Liver (tissue), 9 donors: ENCODE measurements around the gene EML1. TPM values are rescaled to one million over a fixed set of nuclear protein-coding genes. Genes with fewer than 3 reads are reported as not detected.

Experiments
- DNase-seq: peaks from one replicate; pipeline ENCODE4 v3.0.0-alpha.2; 2017; ENCODE audit warnings: low spot score
- H3K27ac ChIP-seq, 2 donors: one replicate each; pipeline ENCODE4 v1.7.0; 2013; ENCODE audit warnings: inconsistent platforms in 2 of 2, low read length in 2 of 2, control low read depth in 1 of 2, low read depth in 1 of 2, mild to moderate bottlenecking in 1 of 2
- H3K27me3 ChIP-seq, 4 donors: one replicate each; pipeline versions ENCODE4 v1.6.1 to v1.7.0; 2013; ENCODE audit warnings: low read length in 3 of 4, inconsistent platforms in 1 of 4, mild to moderate bottlenecking in 1 of 4, moderate library complexity in 1 of 4; ENCODE audit not compliant: control insufficient read depth in 4 of 4, insufficient read depth in 4 of 4
- H3K36me3 ChIP-seq, 4 donors: one replicate each; pipeline versions ENCODE4 v1.6.1 to v1.7.0; 2013; ENCODE audit warnings: low read length in 3 of 4, mild to moderate bottlenecking in 3 of 4, low read depth in 1 of 4, moderate library complexity in 1 of 4; ENCODE audit not compliant: control insufficient read depth in 4 of 4, insufficient read depth in 3 of 4
- H3K4me1 ChIP-seq, 4 donors: one replicate each; pipeline versions ENCODE4 v1.6.1 to v1.7.0; 2013; ENCODE audit warnings: low read length in 3 of 4, mild to moderate bottlenecking in 3 of 4, moderate library complexity in 1 of 4; ENCODE audit not compliant: control insufficient read depth in 4 of 4, insufficient read depth in 4 of 4
- H3K4me3 ChIP-seq, 3 donors: one replicate each; pipeline versions ENCODE4 v1.6.1 to v1.7.0; 2013; ENCODE audit warnings: low read length in 3 of 3, control low read depth in 1 of 3, low read depth in 1 of 3, mild to moderate bottlenecking in 1 of 3
- H3K9ac ChIP-seq, 2 donors: one replicate each; pipeline ENCODE4 v1.7.0; 2013; ENCODE audit warnings: low read length in 2 of 2, mild to moderate bottlenecking in 2 of 2, moderate library complexity in 2 of 2, control low read depth in 1 of 2, low read depth in 1 of 2
- H3K9me3 ChIP-seq, 4 donors: one replicate each; pipeline versions ENCODE4 v1.6.1 to v1.7.0; 2013; ENCODE audit warnings: low read length in 3 of 4; ENCODE audit not compliant: control insufficient read depth in 4 of 4
- ATF3 ChIP-seq: IDR thresholded peaks from 2 replicates; pipeline ENCODE4 v1.6.1; 2016; ENCODE audit warnings: antibody characterized with exemption
- CTCF ChIP-seq: fragments of 150-350 bp; IDR thresholded peaks from 2 replicates; pipeline ENCODE4 v1.5.1; 2017; ENCODE audit warnings: improper control_type of control experiment, low read depth, low read length; ENCODE audit not compliant: missing input control
- EGR1 ChIP-seq, 2 donors: IDR thresholded peaks; 2 replicates each; pipeline ENCODE4 v1.6.1; 2016 to 2018; ENCODE audit warnings: antibody characterized with exemption in 2 of 2, low read depth in 2 of 2
- FOXA1 ChIP-seq: IDR thresholded peaks from 2 replicates; pipeline ENCODE4 v1.6.1; 2016; ENCODE audit warnings: antibody characterized with exemption
- FOXA2 ChIP-seq: IDR thresholded peaks from 2 replicates; pipeline ENCODE4 v1.6.1; 2016; ENCODE audit warnings: antibody characterized with exemption
- GABPA ChIP-seq, 2 donors: IDR thresholded peaks in 1 of 2; conservative IDR thresholded peaks in 1 of 2; 2 replicates each; pipeline ENCODE4 v1.6.1; 2016; ENCODE audit warnings: antibody characterized with exemption in 2 of 2, mild to moderate bottlenecking in 1 of 2, moderate library complexity in 1 of 2
- HNF4A ChIP-seq, 2 donors: conservative IDR thresholded peaks; 2 replicates each; pipeline ENCODE4 v1.6.1; 2016; ENCODE audit warnings: antibody characterized with exemption in 2 of 2, mild to moderate bottlenecking in 2 of 2
- HNF4G ChIP-seq: IDR thresholded peaks from 2 replicates; pipeline ENCODE4 v1.6.1; 2016; ENCODE audit warnings: antibody characterized with exemption
- JUND ChIP-seq, 2 donors: IDR thresholded peaks; 2 replicates each; pipeline ENCODE4 v1.6.1; 2016; ENCODE audit warnings: antibody characterized with exemption in 2 of 2
- MAX ChIP-seq: IDR thresholded peaks from 2 replicates; pipeline ENCODE4 v1.6.1; 2016; ENCODE audit warnings: antibody characterized with exemption
- NR2F2 ChIP-seq: IDR thresholded peaks from 2 replicates; pipeline ENCODE4 v1.6.1; 2016; ENCODE audit warnings: antibody characterized with exemption
- RAD21 ChIP-seq, 2 donors: IDR thresholded peaks; 2 replicates each; pipeline ENCODE4 v1.6.1; 2016; ENCODE audit warnings: antibody characterized with exemption in 2 of 2, mild to moderate bottlenecking in 2 of 2
- REST ChIP-seq: IDR thresholded peaks from 2 replicates; pipeline ENCODE4 v1.6.1; 2016; ENCODE audit warnings: antibody characterized with exemption, mild to moderate bottlenecking
- RXRA ChIP-seq, 2 donors: IDR thresholded peaks; 2 replicates each; pipeline ENCODE4 v1.6.1; 2017 to 2018; ENCODE audit warnings: antibody characterized with exemption in 2 of 2, mild to moderate bottlenecking in 1 of 2
- SP1 ChIP-seq: IDR thresholded peaks from 2 replicates; pipeline ENCODE4 v1.6.1; 2018; ENCODE audit warnings: antibody characterized with exemption, mild to moderate bottlenecking
- TAF1 ChIP-seq: conservative IDR thresholded peaks from 2 replicates; pipeline ENCODE4 v1.6.1; 2016; ENCODE audit warnings: antibody characterized with exemption, mild to moderate bottlenecking
- YY1 ChIP-seq: IDR thresholded peaks from 2 replicates; pipeline ENCODE4 v1.6.1; 2016; ENCODE audit warnings: antibody characterized with exemption, mild to moderate bottlenecking
- ZBTB33 ChIP-seq: IDR thresholded peaks from 2 replicates; pipeline ENCODE4 v1.6.1; 2016; ENCODE audit warnings: antibody characterized with exemption
- WGBS: extraction: QIAGEN DNeasy Blood & Tissue Kit; methylation state at CpG from one replicate; pipeline ENCODE4 v1.1.7; 2013; 5-methylcytosine and 5-hydroxymethylcytosine counted together
- polyA plus RNA-seq, 2 donors: library from polyadenylated mRNA; stranded (reverse) in 1 of 2; unstranded in 1 of 2; fragments of 200-250 nt in 1 of 2; fragments of >200 nt in 1 of 2; fragmentation: Nextera tagmentation in 1 of 2; extraction: Ambion mirVana in 1 of 2; gene quantifications; one replicate each; pipeline versions ENCODE4 v1.2.1 to v1.2.3, GENCODE V29; 2013 to 2015
- total RNA-seq, 2 donors: library from RNA; depleted of rRNA; stranded (reverse); fragments of >200 nt; gene quantifications; one replicate each; pipeline ENCODE4 v1.2.3, GENCODE V29; 2014
- donor health status: healthy.
- donor health status: healthy.
- donor health status: healthy.
- donor health status: healthy.
- donor health status: healthy.

Gene EML1
- total and polyA plus RNA-seq, 4 donors, result 2.7 to 14.6 (median 4.6) TPM

GRCh38 chr14:99952453-99952852 is 159.2 kb downstream of the EML1 start:
- no peak overlapping the region for H3K4me3 ChIP-seq
- TF ChIP-seq FOXA2, result no peak
- no peak for TF ChIP-seq CTCF
- TF ChIP-seq GABPA (IDR thresholded peaks at IDR 0.05 in 1 of 2, conservative IDR thresholded peaks at IDR 0.05 in 1 of 2), result no peak
- no peak for TF ChIP-seq REST
- TF ChIP-seq ZBTB33, result no peak
- TF ChIP-seq NR2F2, result no peak
- no peak for TF ChIP-seq RXRA (IDR thresholded peaks at IDR 0.05)
- TF ChIP-seq EGR1 (IDR thresholded peaks at IDR 0.05; ENCODE audit: low read depth in 2 of 2), result no peak
- TF ChIP-seq RAD21 (IDR thresholded peaks at IDR 0.05), result no peak
- no peak for TF ChIP-seq ATF3
- no peak for TF ChIP-seq JUND (IDR thresholded peaks at IDR 0.05)
- TF ChIP-seq FOXA1, result no peak
- TF ChIP-seq TAF1, result no peak
- no peak for TF ChIP-seq HNF4G
- TF ChIP-seq MAX, result no peak
- no peak for TF ChIP-seq HNF4A (conservative IDR thresholded peaks at IDR 0.05)
- TF ChIP-seq SP1, result no peak
- no peak for TF ChIP-seq YY1
- no peak overlapping the region for H3K9ac ChIP-seq
- peaks cover 2 to 13% (median 5%) of the 10 kb centered on the region in 4 donors for H3K4me1 ChIP-seq
- no peaks in the 10 kb centered on the region for H3K27me3 ChIP-seq
- H3K27ac ChIP-seq, result no peak overlapping the region
- no peaks in the 10 kb centered on the region for H3K9me3 ChIP-seq
- no peak for DNase-seq
- 33% methylated on average over 2 of the region's 2 CpGs for WGBS
- H3K36me3 ChIP-seq, result no peaks in the 10 kb centered on the region
